Stimulated activated CD4-positive, alpha-beta T cell treated with anti-CD3 and anti-CD28 coated beads, Interleukin-12 subunit alpha, Interleukin-12 subunit beta, amount 100 ng/mL, for 4 hours (primary cell): Measurements from ENCODE around the gene MYO1G.

Source experiments
- DNase-seq: peaks from one replicate; pipeline ENCODE4 v3.0.0-alpha.2; 2020

The MYO1G gene

DNA sequence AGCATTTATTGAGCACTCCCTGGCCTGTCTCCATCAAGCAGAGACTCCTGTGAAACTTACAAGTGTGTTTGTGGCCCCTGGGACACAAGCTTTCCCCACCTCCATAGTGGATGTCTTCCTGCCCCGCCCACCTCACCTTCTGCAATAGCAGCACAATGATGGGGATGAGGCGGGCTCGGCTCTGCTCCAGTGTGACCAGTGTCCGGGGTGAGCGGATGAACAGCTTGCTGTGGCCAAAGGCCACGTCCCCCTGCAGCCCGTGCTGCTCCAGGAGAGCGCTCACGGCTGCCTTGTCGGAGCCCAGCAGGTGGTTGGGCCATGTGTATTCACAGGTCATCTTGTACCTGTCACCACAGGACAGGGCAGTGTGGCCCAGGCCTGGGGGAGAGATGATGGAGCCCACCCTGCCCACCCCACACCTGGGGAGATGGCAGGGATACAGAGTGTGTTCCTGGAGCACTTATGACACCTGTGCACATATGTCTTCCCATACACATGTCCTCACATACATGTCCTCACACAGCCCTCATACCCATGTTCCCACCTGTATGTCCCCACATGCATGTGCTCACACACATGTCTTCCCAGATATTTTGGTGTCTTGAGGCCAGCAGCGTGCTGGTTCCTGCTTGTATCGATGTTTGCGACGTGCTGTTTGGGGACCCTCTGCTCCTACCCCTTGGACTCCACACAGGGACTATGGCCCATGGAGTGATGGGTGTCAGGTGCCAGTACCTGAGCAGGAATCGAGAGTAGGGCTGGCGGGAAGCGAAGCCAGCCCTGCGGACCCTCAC is 12.7 kb downstream of the MYO1G start:
- no peak for DNase-seq

GRCh38 chr7:44965441-44965903 is 13.3 kb downstream of the MYO1G start:
- no peak for DNase-seq

- DNase-seq, result no peak
These were observed 13.9 kb downstream of the MYO1G start for GRCh38 chr7:44964831-44965440.

GRCh38 chr7:44964384-44964830 is 14.4 kb downstream of the MYO1G start:
- no peak for DNase-seq

DNA sequence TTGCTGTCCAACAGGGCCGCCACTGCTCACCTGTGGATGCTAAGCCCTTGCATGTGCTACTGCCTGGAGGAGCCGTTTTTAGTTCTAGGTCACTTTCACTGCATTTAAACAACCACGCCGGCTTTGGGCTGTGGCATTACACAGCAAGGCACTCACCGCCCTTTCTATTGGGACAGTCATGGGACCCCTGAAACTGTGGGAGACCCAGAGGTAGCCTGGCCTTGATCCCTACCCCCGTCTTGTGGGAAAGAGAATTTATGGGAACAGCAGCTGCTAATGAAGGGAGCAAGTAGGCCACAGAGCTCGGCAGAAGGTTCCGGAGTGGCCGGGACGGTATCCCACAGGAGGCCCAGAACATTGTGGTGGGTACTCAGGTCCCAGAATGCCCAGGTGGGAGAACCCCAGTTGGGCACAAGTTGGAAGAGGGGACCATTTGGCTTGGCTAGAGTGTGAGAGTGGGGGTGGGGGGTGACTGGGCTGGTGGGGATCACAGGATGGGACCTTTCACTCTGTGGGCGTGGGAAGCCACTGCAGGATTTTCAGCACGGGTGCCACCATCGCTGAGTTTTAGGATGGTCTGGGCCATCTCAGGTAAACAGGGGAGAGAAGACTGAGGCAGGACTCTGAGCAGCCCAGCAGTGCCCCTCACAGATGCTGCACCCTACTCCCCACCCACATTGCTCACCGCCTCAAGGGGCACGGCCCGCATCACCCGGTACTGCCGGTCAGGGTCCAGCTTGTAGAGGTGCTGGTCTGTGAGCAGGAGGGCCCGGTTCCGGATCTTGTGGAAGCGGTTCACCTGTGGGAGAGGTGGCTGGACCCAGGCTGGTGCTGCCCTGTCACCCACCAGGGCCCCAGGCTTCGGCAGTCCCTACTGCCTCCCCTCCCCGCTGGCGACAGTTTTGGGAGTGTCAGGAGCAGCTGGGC is 15.2 kb downstream of the MYO1G start:
- DNase-seq, result no peak

- no peak for DNase-seq
These were observed 16.1 kb downstream of the MYO1G start for GRCh38 chr7:44962483-44963251.

GRCh38 chr7:44961844-44962482 is 16.9 kb downstream of the MYO1G start:
- no peak for DNase-seq

DNA sequence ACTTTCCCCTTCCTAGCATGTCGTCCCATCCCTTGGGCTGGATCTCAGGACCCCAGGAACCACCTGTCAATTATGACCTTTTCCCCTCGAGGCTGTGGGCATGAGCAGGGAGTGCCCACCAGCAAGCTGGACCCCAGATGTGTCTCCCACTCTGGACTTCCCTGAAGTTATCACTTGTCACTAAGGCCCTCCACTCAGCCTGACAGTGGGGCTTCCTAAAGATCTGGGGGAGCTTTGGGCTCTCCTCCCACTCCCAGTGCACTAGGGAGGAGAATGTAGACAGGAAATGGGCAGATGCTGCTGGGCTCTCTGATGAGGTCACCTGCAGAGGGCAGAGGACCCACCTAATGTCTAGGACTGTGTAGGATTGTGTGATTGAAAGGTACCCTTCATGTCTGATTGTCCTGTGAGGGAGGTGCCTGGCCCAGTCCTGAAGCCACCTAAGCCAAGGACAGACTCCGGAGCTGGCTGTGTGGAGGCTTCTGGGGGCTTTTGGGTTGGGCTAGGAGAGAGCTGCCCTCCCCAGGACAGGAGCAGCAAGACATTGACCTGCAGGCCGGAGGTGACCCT is 18.7 kb downstream of the MYO1G start:
- DNase-seq, result no peak

DNA sequence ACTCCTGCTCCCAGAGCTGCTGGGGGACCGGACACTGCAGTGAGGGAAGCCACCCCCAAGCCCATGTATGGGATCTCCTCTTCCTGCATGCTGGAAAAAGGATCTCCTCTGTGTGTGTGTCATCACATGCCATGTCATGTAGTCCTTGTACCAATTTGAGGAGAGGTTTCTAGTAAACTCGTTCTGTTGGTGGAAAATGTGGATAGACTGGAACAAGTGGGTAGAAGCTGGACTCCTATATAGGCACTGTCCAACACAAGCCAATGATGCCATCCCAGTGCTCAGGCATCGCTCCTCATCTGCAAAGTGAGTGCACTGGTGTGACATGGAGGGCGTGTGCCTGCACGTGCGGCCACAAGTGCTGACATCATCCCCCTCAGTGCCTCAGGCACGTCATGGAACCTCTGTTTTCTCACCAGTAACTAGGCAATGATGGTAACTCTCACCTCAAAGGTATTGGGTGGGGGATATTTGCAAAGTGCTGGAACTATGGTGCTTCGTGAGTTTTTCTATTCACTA is 19.3 kb downstream of the MYO1G start:
- no peak for DNase-seq

DNA sequence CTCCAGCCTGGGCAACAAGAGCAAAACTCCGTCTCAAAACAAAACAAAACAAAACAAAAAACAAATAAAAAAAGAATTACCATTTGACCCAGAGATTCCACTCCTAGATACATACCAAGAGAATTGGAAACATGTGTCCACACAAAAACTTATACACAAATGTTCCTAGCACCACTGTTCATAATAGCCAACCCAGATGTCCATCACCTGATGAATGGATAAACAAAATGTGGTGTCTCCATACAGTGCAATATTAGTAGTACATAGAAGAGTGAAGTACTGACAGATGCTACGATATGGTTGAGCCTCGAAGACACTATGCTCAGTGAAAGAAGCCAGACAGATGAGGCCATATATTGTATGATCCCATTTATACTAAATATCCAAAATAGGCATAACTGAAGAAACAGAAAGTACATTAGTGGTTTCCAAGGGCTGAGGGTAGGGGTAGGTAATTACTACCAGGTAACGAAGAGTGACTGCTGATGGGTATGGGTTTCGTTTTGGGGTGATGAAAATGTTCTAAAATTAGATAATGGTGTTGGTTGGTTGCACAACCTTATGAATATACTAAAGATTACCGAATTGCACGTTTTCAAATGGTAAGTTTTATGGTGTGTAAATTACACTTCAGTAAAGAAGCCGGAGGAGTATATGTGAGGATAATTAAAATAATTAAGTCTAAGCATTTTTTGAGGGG is 20.0 kb downstream of the MYO1G start:
- DNase-seq, result no peak

DNA sequence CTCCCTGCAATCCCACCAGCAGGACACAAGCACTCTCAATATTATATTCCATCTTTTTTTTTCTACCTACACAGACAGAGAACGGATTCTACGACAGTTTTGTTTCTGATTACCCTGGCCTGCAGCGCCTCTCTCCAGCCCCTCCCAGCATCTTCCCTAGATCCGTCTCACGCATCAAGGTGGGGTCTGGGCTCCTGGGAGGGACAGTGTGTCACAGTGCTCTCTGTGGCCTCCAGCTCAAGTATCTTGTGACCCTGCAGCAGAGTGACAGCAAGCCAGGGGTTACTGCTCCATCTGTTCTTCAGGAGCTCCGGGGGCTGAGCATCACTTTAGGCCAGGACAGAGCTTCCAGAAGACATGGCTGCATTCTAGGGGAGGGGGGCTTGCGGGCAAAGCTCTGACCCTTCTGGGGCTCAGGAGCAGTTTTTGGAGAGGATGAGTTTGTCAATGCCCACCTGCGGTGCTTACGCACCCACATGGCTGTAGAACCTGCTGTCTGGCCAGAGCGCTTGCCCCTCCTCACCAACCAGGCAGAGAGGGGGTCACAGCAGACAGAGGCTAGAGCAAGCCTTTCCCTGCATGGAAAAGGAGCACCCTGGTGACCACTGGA is 22.6 kb downstream of the MYO1G start:
- no peak for DNase-seq

- no peak for DNase-seq
These were observed 23.1 kb downstream of the MYO1G start for GRCh38 chr7:44955733-44956132.

GRCh38 chr7:44953156-44953555 is 25.7 kb downstream of the MYO1G start:
- no peak for DNase-seq

DNA sequence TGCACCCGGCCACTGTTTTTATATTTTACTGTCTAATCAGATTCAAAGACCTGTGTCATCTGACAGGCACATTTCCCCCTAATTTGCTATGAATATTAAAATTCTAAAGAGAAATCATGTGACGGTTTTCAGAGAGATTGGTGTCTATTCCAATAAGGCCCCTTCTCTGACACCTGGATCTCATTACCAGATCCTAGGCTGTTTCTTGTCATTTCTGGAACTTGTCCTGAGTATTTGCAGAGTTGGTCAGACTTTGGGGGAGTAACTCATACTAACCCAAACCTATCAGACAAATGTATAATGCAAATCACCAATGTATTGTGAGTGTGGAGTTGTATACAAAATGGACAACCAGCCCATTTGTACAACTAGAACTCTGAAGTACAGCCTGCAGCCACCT is 29.5 kb downstream of the MYO1G start:
- no peak for DNase-seq

DNA sequence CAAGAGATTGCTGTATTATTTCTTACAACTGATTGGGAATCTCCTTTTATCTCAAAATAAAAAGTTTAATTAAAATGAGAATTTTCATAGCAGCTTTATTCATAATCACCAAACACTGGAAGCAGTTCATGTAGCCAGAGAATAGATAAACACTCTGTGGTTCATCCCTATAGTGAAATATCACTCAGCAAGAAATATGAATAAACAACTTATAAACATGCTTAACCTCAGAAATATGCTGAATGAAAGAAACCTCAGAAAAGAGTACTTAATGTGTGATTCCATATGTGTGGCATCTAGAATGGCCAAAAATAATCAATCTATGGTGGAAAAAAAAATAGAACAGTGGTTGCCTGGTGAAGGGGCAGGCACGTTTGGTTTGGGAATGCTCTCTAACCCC is 33.3 kb downstream of the MYO1G start:
- no peak for DNase-seq

- DNase-seq, result no peak
These were observed 34.0 kb downstream of the MYO1G start for GRCh38 chr7:44944821-44945220.

GRCh38 chr7:44943631-44944030 is 35.2 kb downstream of the MYO1G start:
- DNase-seq, result no peak

DNA sequence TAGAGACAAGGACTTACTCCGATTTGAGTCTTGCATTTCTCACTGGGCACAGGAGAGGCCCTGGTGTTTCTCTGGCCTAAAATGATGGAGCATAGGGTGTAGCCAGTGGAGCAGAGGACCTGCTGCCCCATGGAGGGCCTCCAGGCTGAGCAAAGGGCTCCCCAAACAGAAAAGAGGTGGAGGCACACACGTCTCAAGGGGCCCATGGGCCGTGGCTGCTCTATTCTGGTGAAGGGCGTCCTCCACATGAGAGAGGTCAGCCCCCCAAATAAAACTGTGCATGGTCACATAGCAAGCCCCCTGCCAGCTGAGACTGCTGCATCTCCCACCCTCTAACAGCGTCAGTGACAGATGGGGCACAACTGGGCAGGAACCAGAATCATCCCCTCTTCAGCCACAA is 41.4 kb downstream of the MYO1G start:
- DNase-seq, result no peak

DNA sequence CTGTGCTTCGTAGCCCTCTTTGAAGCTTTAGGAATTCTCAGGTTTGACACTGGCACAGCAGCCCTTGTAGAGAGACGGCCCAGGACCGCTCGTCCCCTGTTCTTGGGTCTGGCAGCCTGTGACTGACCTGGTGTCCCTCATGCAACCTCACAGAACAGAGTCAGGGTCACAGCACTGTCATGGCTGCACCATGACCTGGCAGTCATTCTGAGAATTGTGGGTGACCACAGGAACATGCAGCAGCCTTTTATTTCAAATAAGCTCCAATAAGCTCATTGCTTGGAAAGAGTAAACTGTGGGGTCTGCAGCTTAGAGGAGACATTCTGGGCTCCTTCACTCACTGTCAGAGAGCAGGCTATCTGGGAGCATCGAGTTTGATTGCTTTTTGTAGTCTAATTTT is 42.5 kb downstream of the MYO1G start:
- DNase-seq, result no peak

DNA sequence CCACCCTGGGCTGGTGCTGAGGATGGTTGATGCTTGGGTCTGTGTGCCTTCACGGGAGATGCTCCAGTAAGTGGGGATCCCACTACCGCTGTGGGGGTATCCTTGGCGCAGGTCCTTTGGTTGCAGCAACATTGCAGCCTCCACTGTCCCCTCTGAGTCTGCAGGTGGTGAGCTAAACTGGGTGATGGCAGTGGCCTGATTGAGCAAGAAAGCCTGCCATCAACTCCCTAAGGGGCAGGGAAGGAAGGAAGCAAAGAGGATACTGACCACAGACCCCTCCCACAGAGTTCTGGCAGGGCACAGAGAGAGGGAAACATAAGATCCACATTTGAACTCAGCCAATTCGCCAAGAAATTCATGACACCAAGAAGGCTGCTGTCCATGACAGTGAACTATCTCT is 43.2 kb downstream of the MYO1G start:
- DNase-seq, result no peak
